Left lobe of liver (tissue), 2 donors: ENCODE data around the gene MRPL42. TPM values are rescaled to one million over a fixed set of nuclear protein-coding genes. Genes with fewer than 3 reads are reported as not detected.
A peak's percentile ranks its signal among the peaks of the same experiment; 100 is the strongest.
"Not testable (repeated sequence)": the region's sequence is repeated elsewhere in the genome, so short reads cannot be mapped to it uniquely, and the experiment has no call there.

Experiments
- ATAC-seq: fragments of 200-7000 bp; cut with Tn5 transposase; one replicate; pipeline ENCODE4 v1.9.1; 2020; ENCODE audit warnings: mild to moderate bottlenecking, moderate library complexity
- DNase-seq: peaks from one replicate; pipeline ENCODE4 v3.0.0-alpha.2; 2020; ENCODE audit warnings: low spot score
- total RNA-seq: library from RNA; stranded (reverse); gene quantifications from one replicate; pipeline ENCODE4 v1.2.1, GENCODE V29; 2021
- donor health status: DM: no; HTN: no; CAD: no; lungs with moderate emphysema.
- donor health status: DM: no; HTN: yes; CAD: no.

The MRPL42 gene
- total RNA-seq, 1 donor from 2014 or later = 25.4 TPM

GRCh38 chr12:93443576-93443975 lies 23.7 kb upstream of the MRPL42 start:
- ATAC-seq (no peak), DNase-seq (no peak)

- no peak for ATAC-seq
Observed at GRCh38 chr12:93447555-93448290, 19.6 kb upstream of the MRPL42 start.

GRCh38 chr12:93448796-93449195 lies 18.5 kb upstream of the MRPL42 start:
- ATAC-seq (peak; percentile 70), DNase-seq (no peak)

More at GRCh38 chr12:93447555-93448290, 19.6 kb upstream of the MRPL42 start:
- no peak for DNase-seq

- DNase-seq (no peak), ATAC-seq (no peak)
Observed at GRCh38 chr12:93449277-93449676, 18.0 kb upstream of the MRPL42 start.

- DNase-seq (no peak), ATAC-seq (no peak)
Observed at GRCh38 chr12:93451423-93452158, 15.7 kb upstream of the MRPL42 start.

GRCh38 chr12:93453633-93454032 lies 13.7 kb upstream of the MRPL42 start:
- ATAC-seq (no peak), DNase-seq (no peak)

- DNase-seq = no peak
- ATAC-seq = no peak
Observed at GRCh38 chr12:93456077-93456476, 11.2 kb upstream of the MRPL42 start.

- no peak for DNase-seq
- ATAC-seq = no peak
Observed at GRCh38 chr12:93459097-93459496, 8.2 kb upstream of the MRPL42 start.

GRCh38 chr12:93460003-93460402 lies 7.3 kb upstream of the MRPL42 start:
- DNase-seq (no peak), ATAC-seq (no peak)

- ATAC-seq = no peak
- DNase-seq = no peak
Observed at GRCh38 chr12:93460902-93461301, 6.4 kb upstream of the MRPL42 start.

GRCh38 chr12:93461503-93461902 lies 5.8 kb upstream of the MRPL42 start:
- DNase-seq = no peak
- no peak for ATAC-seq

- ATAC-seq = no peak
- DNase-seq = no peak
Observed at GRCh38 chr12:93465841-93466240, 1.5 kb upstream of the MRPL42 start.

GRCh38 chr12:93466625-93467350 lies 526 bp upstream of the MRPL42 start:
- ATAC-seq (no peak), DNase-seq (no peak)

- ATAC-seq (peak; percentile 4), DNase-seq (no peak)
Observed at GRCh38 chr12:93468008-93468371, 676 bp downstream of the MRPL42 start.

GRCh38 chr12:93469386-93469785 lies 2.1 kb downstream of the MRPL42 start:
- no peak for DNase-seq
- ATAC-seq = no peak

- ATAC-seq (peak; percentile 66), DNase-seq (no peak)
Observed at GRCh38 chr12:93476555-93476954, 9.2 kb downstream of the MRPL42 start.

- no peak for ATAC-seq
- no peak for DNase-seq
Observed at GRCh38 chr12:93482721-93483120, 15.4 kb downstream of the MRPL42 start.

GRCh38 chr12:93483151-93483807 lies 16.0 kb downstream of the MRPL42 start:
- DNase-seq (no peak), ATAC-seq (no peak)

GRCh38 chr12:93484315-93484981 lies 17.1 kb downstream of the MRPL42 start:
- DNase-seq = no peak

GRCh38 chr12:93492808-93493207 lies 25.5 kb downstream of the MRPL42 start:
- not testable (repeated sequence) for ATAC-seq, DNase-seq

More at GRCh38 chr12:93484315-93484981, 17.1 kb downstream of the MRPL42 start:
- peak; percentile 54 for ATAC-seq

- DNase-seq (no peak), ATAC-seq (no peak)
Observed at GRCh38 chr12:93494096-93494495, 26.8 kb downstream of the MRPL42 start.
